ENCODE data around the gene CLCN4.

Gene CLCN4

DNA sequence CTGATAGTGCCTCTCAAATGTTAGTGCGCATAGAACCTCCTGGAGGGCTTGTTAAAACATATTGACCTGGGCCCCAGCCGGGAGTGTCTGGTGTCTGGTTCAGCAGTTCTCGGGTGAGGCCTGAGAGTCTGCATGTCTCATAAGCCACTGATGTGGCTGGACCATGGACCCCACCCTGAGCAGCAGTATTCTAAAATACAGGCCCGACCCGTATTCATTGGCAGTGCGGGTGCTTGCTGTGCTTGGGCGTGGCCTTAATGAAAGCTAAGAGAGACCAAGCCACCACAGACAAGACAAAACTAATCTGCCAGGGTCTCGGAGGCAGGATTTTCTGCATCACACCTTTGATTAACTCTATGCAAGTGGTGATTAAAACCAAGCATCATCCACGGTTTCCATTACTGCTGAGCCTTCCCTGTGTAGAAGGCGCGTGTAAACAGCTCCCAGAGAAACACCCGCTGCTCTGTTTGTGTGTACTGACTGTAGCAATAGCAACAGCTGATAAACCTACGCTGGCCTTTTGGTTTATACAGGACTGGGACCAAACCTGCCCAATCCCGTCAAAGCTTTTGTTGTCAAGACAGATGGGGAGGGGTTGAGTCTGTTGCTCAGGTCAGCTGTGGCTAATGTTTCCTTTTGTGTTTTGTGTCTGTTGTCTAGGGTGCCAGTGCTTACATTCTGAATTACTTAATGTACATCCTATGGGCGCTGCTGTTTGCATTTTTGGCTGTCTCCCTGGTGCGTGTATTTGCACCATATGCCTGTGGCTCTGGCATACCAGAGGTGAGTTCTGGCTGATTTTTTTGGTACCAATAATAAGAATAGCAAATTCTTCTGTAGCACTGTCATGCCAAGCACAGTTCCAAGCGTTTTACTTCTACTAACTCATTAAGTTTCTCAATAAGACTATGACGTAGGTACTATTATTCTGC is 40.8 kb downstream of the CLCN4 start:
- DNase-seq = no peak

DNA sequence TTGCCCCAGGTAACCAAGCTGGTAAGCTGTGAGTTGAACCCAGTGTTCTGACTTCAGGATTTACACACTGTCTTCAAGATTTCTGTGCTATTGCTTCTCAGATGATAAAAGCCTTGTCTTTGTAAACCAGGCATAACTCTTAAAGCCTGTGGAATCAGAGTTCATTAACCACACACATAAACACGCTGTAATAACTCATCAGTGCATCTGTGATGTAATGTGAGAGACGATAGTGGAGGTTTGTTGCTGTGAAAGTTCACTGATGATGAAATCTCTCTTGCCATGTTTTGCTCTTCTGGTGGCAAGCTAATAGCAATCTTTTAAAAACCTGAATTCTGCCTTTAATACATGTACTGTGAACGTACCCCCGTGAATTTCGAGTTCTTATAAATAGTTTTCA is 41.5 kb downstream of the CLCN4 start:
- no peak for DNase-seq

DNA sequence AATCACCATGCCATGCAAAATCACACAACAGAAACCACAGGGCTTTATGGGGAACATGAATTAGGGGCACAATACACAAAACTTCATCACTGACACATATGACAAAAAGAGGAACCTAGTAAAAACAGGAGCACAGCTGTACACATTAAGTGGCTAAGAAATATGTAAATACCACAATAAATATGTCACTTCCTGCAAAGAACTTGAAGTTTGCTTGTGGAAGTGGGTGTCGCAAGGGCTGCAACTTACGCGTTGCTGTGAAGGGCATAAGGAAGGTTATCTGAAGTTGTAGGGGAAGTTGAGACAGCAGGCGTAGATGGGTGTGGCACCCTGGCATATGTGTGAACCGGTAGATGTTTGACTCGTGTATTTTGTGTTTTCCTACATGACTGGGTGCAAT is 42.4 kb downstream of the CLCN4 start:
- no peak for DNase-seq

DNA sequence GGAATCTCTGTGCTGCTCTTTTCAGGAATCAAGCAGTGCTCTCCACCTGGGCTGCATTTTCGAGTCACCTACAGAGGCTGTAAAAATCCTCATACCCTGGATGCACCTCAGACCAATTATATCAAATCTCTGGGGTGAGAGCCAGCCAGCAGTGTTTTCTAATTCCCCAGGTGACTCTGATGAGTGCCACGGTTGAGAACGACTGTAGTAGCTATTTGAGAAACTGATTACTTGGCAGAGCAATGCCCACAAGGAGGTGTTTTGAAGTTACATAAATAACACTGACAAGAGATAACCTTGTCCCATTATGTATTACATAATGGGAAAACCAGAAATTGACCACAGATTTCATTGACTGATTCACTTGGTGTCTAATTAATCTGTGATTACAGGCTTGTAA is 46.8 kb downstream of the CLCN4 start:
- no peak for DNase-seq

DNA sequence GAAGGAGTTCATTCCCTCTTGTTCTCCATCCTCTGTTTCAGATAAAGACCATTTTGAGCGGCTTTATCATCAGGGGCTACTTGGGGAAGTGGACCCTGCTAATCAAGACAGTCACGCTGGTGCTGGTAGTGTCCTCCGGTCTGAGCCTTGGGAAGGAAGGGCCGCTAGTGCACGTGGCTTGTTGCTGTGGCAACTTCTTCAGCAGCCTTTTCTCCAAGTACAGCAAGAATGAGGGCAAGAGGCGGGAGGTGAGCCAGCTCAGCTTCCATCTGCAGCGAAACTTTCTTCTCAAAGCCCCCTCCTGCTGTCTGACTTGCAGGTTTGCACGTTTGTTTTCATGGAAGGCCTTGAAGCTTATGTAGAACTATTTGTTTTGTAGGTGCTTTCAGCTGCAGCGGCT is 49.5 kb downstream of the CLCN4 start:
- DNase-seq = no peak

DNA sequence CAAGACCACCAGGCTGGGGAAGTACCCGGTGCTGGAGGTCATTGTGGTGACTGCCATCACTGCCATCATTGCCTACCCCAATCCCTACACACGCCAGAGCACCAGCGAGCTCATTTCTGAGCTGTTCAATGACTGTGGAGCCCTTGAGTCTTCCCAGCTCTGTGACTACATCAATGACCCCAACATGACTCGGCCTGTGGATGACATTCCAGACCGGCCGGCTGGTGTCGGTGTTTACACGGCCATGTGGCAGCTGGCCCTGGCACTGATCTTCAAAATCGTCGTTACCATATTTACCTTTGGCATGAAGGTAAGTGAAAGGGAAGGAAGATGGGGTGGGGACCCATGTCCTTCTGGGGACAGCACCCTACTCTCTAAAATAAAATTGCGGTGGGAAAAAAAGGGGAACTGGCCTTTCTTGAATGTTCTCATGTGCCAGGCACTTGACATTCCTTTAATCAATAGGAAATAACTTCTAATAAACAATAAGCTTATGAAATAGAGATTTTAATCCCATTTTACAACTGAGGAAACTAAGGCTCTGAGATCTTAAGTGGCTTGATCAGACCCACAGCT is 51.6 kb downstream of the CLCN4 start:
- DNase-seq = no peak

DNA sequence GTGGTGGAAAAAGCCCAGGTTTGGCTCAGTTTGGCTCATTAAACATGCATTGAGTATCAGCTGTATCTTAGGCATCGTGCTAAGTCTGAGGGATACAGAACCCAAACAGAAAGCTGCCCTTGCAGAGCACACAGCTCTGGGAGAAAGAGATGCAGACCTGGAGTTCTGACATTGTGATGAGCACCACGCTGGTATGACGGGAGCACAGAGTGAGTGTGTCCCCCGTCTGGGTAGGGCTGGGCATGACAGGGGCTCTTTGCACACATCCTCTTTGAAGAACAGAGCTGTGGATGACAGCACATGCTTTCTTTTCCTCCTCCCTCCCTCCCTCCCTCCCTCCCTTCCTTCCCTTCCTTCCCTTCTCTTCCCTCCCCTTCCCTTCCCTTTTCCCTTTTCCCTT is 52.2 kb downstream of the CLCN4 start:
- DNase-seq = no peak

DNA sequence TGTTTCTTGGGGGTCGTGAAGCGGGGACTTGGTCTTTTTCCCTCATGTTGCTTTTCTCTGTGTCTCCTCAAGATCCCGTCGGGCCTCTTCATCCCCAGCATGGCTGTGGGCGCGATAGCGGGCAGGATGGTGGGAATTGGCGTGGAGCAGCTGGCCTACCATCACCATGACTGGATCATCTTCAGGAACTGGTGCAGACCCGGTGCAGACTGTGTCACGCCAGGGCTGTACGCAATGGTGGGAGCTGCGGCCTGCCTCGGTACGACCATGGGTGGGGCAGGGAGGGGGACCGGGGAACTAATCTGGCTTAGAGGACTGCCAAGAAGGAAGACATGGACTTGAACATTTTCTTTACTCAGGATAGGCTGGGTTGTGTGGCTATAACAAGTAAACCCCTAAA is 55.6 kb downstream of the CLCN4 start:
- no peak for DNase-seq

DNA sequence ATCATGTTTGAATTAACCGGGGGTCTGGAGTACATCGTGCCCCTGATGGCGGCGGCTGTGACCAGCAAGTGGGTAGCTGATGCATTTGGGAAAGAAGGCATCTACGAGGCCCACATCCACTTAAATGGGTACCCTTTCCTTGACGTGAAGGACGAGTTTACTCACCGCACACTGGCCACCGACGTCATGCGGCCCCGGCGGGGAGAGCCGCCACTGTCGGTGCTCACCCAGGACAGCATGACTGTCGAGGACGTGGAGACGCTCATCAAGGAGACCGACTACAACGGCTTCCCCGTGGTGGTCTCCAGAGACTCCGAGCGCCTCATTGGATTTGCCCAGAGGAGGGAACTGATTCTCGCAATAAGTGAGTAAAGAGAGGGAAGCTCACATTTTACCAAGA is 56.9 kb downstream of the CLCN4 start:
- no peak for DNase-seq

DNA sequence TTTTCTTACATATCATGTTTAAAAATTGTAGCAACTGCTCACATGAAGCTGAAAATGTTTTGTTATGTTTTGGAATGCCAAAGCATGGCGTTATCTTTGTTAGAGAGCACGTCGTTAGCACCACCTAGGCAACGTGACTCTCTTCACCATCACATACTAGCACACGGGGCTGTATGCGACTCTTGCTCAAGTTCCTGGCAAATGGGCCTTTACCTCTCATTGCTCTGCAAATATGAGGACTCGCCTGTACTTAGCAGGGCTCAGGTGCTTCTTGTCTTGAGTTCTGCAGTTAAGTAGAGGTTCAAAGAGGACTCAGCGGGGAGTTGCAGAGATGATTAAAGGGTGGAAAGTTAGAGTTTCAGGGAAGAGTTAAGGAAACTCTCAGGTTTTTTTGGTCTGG is 59.4 kb downstream of the CLCN4 start:
- no peak for DNase-seq

DNA sequence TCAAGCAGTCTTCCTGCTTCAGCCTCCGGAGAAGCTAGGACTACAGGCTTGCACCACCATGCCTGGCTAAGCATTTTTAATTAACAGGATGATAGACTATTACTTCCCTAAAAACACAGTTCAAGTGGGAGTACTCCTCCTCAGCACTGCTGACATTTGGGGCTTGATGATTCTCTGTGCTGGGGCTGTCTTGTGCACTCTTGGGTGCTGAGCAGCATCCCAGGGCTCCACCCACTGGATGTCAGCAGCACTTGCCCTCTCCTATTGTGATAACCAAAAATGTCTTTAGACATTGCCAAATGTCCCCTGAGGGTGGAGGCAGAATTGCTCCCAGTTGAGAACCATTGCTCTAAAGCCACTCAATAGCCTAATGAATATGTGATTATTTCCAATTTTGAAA is 60.4 kb downstream of the CLCN4 start:
- DNase-seq = no peak

DNA sequence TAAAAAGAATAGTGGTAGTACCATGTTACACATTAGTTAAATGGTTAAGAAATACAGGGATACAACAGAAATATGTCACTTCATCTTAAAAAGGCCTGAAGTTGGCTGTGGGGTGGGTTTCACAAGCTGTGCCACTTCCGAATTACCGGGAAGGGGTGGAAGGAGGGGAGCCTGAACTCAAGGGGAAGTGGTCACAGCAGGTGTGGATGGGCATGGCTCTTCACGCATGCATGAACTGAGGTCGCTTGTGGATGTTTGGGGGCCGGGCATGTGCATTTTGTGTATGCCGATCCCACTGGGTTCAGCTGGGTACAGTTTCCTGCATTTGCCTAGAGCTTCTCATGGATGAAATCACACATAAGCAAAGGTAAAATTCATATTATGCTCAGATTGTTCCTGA is 64.9 kb downstream of the CLCN4 start:
- no peak for DNase-seq

DNA sequence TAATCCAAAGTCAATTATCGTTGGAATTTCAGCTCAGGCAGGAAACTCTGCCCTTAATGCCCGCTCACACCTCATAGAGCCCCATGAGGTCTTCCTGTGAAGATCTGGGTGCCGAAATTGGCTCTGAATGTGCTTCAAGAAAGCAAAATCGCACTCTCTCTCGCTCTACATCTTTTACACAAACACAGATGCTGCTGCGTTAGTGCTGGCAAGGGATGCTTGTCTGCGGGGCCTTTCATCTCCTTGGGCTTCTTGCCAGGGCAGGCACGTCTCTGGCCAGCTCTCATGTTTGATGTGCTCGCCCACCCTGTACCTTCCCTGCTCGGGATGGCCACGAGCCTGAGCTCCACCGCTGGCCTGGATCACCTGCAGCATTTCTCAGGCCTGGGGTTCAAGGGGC is 66.5 kb downstream of the CLCN4 start:
- no peak for DNase-seq

DNA sequence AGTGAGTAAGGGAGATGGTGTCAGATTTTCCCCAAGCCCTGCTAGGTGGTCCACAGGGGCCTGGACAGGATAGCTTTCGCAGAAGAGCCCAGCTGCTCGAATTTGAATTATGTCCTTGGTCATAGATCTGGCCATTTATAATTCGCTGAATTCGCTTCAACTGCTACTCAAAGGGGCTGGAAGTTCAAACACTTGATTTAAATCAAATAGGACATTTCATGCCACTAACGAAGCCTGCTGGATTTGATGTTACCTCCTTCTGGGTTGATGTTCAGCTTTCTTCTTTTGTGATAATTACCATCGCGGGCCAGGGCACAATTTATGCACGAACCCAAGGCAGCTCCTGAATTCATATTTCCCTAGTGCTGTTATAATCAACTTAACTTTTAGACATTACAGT is 67.0 kb downstream of the CLCN4 start:
- DNase-seq = no peak

DNA sequence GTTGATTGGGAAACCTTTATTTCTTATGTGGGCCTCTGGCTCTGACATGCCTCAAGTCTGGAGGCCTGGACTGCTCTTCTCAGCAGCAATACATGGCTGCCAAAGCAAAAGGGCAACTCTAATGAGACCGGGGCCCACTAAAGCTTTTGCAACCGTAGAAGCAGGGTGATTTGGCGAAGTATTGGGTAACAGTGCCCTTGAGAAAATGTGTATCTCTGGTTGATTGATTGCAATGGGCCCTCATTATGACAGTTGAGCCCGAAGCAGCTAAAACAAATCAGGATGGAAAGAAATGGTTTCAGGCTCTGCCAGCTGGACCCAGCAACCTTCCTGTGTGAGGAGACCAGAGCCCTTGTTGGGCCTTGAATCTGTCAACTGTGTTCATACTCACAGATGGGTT is 73.4 kb downstream of the CLCN4 start:
- DNase-seq = no peak

DNA sequence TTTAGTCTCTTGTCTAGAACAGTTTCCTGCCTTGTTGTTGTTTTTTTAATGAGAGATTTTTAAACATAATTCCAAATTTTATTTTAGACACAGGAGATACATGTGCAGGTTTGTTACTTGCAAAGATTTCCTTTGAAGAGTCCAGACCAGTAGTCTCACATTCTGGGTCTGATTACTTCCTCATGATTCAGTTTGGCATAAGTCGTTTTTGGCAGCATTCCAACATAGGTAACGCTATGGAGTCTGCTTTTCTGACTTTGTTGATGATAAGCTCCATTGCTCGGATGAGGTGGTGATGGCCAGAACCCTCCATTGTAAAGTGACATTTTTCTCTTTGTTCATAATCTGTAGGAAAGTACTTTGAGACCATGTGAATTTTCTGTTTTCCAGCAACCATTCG is 74.7 kb downstream of the CLCN4 start:
- no peak for DNase-seq

DNA sequence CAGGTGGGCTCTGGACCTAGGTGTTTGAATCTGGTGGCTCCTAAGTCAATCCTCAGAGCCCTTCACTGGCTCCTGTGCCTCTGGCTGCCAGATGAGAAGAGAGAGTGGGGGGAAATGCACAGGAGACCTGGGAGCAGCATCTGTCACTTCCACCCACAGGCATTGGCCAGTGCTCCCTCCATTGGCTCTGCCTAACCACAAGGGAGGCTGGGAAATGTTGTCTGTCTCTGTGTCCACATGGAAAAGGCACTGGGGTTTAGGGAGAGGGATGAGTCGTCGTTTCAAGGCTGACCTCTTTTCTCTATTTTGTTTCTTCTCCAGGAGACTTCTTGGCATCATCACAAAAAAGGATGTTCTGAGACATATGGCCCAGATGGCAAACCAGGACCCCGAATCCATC is 76.4 kb downstream of the CLCN4 start:
- no peak for DNase-seq

DNA sequence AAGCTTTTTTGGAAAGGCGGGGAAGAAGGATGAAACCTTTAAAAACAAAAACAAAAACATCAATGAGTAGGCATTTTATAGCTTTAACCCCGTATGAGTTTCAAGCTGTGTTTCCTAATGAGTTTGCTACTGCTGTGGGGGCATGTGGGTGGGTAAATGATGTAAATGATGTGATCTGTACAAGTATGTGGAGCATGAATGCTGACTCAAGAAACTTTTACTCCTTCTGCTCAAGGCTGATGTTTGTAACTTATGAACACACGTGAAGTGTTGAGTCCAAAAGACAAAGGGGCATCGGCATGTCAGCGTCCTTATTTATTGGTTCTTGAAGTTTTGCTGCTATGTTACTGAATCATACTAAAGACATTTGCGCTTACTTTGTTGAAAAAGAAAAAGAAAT is 76.9 kb downstream of the CLCN4 start:
- no peak for DNase-seq

DNA sequence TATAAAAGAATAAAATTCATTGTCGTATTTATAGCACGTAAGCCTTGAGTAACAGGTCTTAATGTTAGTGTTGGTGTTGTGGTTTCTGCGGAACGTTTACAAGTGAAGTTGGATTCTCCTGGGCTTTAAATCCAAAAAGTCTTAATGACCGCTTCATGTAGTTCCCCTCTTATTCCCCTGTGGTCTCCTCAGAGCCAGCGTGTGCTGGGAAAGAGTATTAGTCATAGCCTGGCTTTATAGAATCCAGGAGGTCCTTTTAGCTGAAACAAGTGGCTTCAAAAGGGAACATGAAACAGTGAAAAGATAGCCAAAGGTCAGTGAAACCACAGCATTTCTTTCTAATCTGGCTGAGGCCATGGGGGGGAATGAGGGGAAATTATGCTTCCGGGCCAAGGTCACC is 79.1 kb downstream of the CLCN4 start:
- no peak for DNase-seq

DNA sequence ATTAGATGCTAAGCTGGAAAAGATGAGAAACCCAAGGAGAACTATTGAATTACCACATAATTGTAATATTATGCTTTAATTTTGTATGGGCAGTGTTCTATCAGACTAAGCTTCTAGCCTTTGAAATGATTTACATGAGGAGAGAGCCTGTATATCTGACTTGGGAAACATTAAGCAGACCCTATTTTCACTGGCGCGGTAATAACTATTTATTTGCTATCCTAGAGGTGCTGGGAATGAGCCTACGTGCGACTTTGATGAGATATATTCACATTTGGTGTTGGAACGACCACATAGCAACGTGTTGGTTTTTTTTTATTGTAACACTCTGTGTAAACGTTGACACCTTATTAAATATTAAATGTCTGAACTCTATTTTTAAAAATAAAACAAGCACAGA is 80.5 kb downstream of the CLCN4 start:
- no peak for DNase-seq

DNA sequence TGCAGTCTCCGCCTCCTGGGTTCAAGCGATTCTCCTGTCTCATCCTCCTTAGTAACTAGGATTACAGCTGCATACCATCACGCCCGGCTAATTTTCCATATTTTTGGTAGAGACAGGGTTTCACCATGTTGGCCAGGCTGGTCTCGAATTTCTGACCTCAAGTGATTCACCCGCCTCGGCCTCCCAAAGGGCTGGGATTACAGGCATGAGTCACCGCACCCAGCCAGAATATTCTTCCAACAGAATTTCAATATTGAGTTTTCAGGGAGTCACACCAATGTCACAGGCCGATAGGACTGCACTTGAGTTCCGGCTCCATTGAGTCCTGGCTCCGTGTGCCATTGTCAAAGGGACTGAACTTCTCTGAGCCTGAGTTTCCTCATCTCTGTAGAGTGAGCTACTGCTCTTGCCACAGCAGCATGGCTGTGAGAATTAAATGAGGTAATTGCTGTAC is 82.9 kb downstream of the CLCN4 start:
- no peak for DNase-seq

DNA sequence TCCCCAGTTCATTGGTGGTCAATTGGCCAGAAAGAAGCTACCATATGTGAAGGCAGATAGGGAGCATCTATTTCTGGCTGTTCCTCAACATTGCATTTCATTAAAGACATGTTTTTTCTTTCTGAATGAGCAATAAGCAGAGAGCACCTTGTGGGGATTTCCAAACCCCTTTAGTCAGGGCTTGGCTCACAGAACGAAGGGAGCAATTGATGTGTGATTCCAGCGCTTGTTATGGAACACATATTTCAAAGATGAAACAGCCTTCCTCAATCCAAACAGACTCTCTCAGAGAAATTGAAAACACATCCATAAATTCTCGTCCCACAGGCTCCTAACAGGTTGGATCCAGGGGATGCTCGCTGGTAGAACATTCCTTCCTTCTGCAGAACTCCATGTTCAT is 84.1 kb downstream of the CLCN4 start:
- no peak for DNase-seq

DNA sequence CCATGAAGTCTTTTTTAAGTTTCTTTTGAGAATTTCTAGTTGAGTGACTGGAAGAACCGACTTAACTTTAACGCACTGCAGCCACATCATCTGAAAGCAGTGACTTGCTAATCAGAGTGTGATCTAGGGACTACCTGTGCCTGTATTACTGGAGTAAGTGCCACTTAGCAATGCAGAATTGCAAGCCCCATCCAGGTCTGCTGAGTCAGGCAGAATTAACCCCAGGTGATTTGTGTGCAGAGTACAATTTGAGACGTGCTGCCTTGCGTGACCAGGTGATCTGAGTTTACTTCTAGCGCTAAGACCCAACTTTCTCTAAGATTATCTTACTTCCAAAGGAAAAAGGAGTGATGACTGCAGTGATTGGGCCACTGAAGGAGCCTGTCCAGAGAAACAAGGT is 85.3 kb downstream of the CLCN4 start:
- no peak for DNase-seq

DNA sequence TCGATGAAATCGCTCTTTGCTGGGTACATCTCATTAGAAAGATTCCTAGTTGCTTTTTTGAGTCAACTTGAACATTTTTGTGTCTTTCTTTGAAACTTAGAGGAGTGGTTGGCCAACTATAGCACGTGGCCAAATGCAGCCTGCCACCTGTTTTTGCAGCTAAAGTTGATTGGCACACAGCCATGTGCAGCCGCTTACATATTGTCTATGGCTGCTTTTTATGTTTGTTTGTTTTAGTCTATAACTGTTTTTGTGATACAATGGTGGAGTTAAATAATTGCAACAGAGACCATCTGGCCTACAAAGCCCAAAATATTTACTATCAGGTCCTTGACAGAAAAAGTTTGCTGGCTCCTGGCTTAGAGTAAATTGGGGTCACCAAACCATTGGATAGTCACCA is 86.3 kb downstream of the CLCN4 start:
- no peak for DNase-seq
